Loucy (cell line): ENCODE data around the gene PDE11A.
A peak's percentile ranks its signal among the peaks of the same experiment; 100 is the strongest.

Experiments
- H2AFZ ChIP-seq: fragments of 200-600 bp; sonication (generic); 2 replicates; pipeline ENCODE4 v1.6.0; 2016; ENCODE audit warnings: antibody characterized with exemption, mild to moderate bottlenecking, low read length, moderate library complexity
- H3F3A ChIP-seq: fragments of 200-600 bp; 2 replicates; pipeline ENCODE4 v1.6.0; 2016; ENCODE audit warnings: antibody characterized with exemption, low read depth, mild to moderate bottlenecking
- H3K27me3 ChIP-seq: fragments of 200-600 bp; sonication (generic); 2 replicates; pipeline ENCODE4 v1.6.1; 2014; ENCODE audit warnings: low read length, mild to moderate bottlenecking; ENCODE audit not compliant: insufficient read depth, poor library complexity, severe bottlenecking
- H3K36me3 ChIP-seq: fragments of 200-600 bp; sonication (generic); 2 replicates; pipeline ENCODE4 v1.6.1; 2016; ENCODE audit warnings: low read length; ENCODE audit not compliant: insufficient read depth
- H3K4me1 ChIP-seq: fragments of 200-600 bp; sonication (generic); 2 replicates; pipeline ENCODE4 v1.5.1; 2014; ENCODE audit warnings: low read length, mild to moderate bottlenecking; ENCODE audit not compliant: insufficient read depth, poor library complexity, severe bottlenecking
- H3K4me2 ChIP-seq: fragments of 200-600 bp; sonication (generic); 2 replicates; pipeline ENCODE4 v1.6.0; 2014; ENCODE audit warnings: antibody characterized with exemption, low read length, low read depth, mild to moderate bottlenecking; ENCODE audit not compliant: poor library complexity, severe bottlenecking
- H3K4me3 ChIP-seq: fragments of 200-600 bp; sonication (generic); 2 replicates; pipeline ENCODE4 v1.5.1; 2014; ENCODE audit warnings: low read length, mild to moderate bottlenecking, mixed read lengths; ENCODE audit not compliant: poor library complexity, severe bottlenecking
- H3K79me2 ChIP-seq: fragments of 200-600 bp; sonication (generic); 2 replicates; pipeline ENCODE4 v1.6.1; 2014; ENCODE audit warnings: low read length; ENCODE audit not compliant: insufficient read depth
- H3K9ac ChIP-seq: fragments of 200-600 bp; sonication (generic); 2 replicates; pipeline ENCODE4 v1.6.0; 2014; ENCODE audit warnings: mild to moderate bottlenecking, low read depth, low read length, moderate library complexity; ENCODE audit not compliant: poor library complexity, severe bottlenecking
- H3K9me2 ChIP-seq: fragments of 200-600 bp; sonication (generic); replicated peaks from 2 replicates; pipeline ENCODE4 v1.6.1; 2016; ENCODE audit warnings: low read depth, low read length, mixed read lengths
- H3K9me3 ChIP-seq: fragments of 200-600 bp; sonication (generic); 2 replicates; pipeline ENCODE4 v1.6.1; 2014; ENCODE audit warnings: mild to moderate bottlenecking, antibody characterized with exemption, low read length, low read depth; ENCODE audit not compliant: insufficient read depth
- H4K20me1 ChIP-seq: fragments of 200-600 bp; sonication (generic); 2 replicates; pipeline ENCODE4 v1.6.0; 2014; ENCODE audit warnings: antibody characterized with exemption, low read length, mild to moderate bottlenecking; ENCODE audit not compliant: insufficient read depth, poor library complexity, severe bottlenecking
- EZH2phosphoT487 ChIP-seq: fragments of 200-600 bp; IDR thresholded peaks from 2 replicates; pipeline ENCODE4 v1.6.1; 2018; ENCODE audit warnings: antibody characterized with exemption, mild to moderate bottlenecking, moderate library complexity, borderline replicate concordance
- TF ChIP-seq, protein P1 (sequence below): fragments of 200-600 bp; sonication (generic); conservative IDR thresholded peaks from 2 replicates; pipeline ENCODE4 v1.5.1; 2014; ENCODE audit warnings: mild to moderate bottlenecking, antibody characterized with exemption, low read length

The PDE11A gene

DNA sequence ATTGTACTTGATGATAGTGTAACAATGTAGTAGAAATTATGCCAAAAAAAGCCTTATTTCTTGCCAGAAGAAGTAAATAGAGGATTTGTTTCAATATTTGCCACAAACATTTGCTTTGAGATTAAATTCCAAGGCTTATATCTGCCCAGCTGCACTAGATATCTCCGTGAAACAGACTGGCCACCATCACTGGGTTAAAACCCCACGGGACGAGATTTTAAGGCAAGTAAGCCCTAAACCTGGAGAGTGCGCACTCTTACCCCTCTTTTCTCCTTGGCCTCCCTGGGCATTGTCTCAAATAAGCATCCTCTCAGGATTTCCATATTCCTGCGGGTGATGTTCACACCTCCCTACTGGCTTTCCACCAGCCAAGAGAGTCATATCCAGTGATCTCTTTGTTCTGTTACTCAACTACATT lies 345.6 kb downstream of the PDE11A start:
- H3K27me3 ChIP-seq, result no peaks in the 10 kb centered on the region
- no peak overlapping the region for H3K9ac ChIP-seq

DNA sequence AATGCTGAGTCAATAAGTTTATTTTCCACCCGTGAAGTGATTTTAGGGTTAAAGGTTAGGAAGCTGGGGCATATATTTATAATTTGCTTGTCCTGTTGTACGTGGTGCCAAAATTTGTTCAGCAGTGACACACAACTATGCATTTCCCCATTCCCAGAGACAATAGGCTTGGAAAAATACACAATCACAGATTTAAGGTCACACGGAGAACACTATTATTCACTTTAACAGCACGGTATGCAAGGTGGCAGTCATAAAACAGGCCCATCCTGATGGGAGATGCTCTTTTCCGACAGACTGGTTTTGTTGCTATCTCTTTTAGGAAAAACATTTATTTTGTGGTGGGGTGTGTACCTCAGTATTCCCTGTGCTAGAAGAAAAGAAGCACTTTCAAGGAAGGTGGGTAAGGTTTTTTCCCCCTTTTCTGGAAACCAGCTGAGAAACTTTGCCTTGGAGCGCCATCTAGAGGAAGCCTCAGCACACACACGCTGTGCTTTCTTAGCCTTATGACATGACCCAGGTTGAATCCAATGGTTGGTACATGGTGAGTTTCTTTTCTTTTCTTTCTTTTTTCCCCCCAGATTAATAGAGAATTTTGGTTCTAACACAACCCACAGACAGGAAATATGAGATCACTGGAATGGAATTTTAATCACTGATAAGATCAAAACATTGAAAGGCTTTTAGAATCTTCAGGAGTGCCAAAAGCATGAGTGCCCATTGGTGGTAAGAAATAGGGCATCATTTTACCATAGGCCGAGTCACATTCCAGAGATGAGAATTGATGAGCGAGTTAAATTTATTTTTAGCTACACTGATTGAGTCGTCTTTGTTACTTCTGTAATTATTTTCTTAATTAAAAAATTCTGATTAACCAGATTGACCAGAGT lies 347.9 kb downstream of the PDE11A start:
- Histone ChIP-seq H3K9ac (no peak overlapping the region), H2AFZ (no peak overlapping the region), H4K20me1 (no peaks in the 10 kb centered on the region), H3F3A (no peaks in the 10 kb centered on the region), H3K9me3 (no peaks in the 10 kb centered on the region), H3K27me3 (no peaks in the 10 kb centered on the region), H3K36me3 (no peaks in the 10 kb centered on the region), H3K9me2 (no peaks in the 10 kb centered on the region), H3K79me2 (no peaks in the 10 kb centered on the region), H3K4me3 (no peak overlapping the region), H3K4me1 (no peaks in the 10 kb centered on the region), H3K4me2 (no peak overlapping the region)
- TF ChIP-seq EZH2phosphoT487, result no peak
- TF ChIP-seq, protein P1, sequence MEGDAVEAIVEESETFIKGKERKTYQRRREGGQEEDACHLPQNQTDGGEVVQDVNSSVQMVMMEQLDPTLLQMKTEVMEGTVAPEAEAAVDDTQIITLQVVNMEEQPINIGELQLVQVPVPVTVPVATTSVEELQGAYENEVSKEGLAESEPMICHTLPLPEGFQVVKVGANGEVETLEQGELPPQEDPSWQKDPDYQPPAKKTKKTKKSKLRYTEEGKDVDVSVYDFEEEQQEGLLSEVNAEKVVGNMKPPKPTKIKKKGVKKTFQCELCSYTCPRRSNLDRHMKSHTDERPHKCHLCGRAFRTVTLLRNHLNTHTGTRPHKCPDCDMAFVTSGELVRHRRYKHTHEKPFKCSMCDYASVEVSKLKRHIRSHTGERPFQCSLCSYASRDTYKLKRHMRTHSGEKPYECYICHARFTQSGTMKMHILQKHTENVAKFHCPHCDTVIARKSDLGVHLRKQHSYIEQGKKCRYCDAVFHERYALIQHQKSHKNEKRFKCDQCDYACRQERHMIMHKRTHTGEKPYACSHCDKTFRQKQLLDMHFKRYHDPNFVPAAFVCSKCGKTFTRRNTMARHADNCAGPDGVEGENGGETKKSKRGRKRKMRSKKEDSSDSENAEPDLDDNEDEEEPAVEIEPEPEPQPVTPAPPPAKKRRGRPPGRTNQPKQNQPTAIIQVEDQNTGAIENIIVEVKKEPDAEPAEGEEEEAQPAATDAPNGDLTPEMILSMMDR, result peak; percentile 99

More for the DNA sequence above, 345.6 kb downstream of the PDE11A start:
- TF ChIP-seq EZH2phosphoT487, result no peak
- TF ChIP-seq, protein P1, result no peak
- Histone ChIP-seq H4K20me1 (no peaks in the 10 kb centered on the region), H3K9me3 (no peaks in the 10 kb centered on the region), H3K79me2 (no peaks in the 10 kb centered on the region), H3K9me2 (no peaks in the 10 kb centered on the region), H3K4me1 (peaks cover 10% of the 10 kb centered on the region), H3K4me2 (no peak overlapping the region), H3K4me3 (no peak overlapping the region), H3K36me3 (no peaks in the 10 kb centered on the region), H3F3A (no peaks in the 10 kb centered on the region), H2AFZ (no peak overlapping the region)

DNA sequence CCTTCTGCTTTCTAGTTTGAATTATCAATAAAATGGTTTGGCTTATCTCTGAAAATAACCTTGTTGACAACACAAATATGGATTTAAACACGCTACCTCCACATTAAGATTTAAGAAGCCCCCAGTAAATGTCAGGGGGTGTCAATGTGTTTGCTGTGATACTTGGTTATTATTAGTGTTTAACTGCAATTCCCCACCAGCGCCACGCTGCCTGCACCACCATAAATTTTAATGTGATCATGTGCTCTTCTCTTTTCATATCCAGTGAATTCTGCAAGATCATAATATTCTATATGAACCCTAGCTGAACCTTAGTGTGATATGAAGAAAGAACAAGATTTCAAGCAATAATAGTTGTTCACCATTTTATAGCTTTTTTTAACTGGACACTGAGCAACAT lies 349.3 kb downstream of the PDE11A start:
- H3K9ac ChIP-seq, result no peak overlapping the region
- no peak overlapping the region for H3K4me3 ChIP-seq
- H3K79me2 ChIP-seq, result no peaks in the 10 kb centered on the region
- no peaks in the 10 kb centered on the region for H3F3A ChIP-seq
- no peak overlapping the region for H3K4me2 ChIP-seq
- no peaks in the 10 kb centered on the region for H3K27me3 ChIP-seq
- TF ChIP-seq, protein P1, result no peak
- no peak for TF ChIP-seq EZH2phosphoT487
- no peaks in the 10 kb centered on the region for H3K36me3 ChIP-seq
- no peak overlapping the region for H2AFZ ChIP-seq
- no peaks in the 10 kb centered on the region for H3K9me3 ChIP-seq
- no peaks in the 10 kb centered on the region for H3K9me2 ChIP-seq
- H4K20me1 ChIP-seq, result no peaks in the 10 kb centered on the region
- H3K4me1 ChIP-seq, result no peaks in the 10 kb centered on the region
